ENCODE data around the gene MRPL36.

DNA sequence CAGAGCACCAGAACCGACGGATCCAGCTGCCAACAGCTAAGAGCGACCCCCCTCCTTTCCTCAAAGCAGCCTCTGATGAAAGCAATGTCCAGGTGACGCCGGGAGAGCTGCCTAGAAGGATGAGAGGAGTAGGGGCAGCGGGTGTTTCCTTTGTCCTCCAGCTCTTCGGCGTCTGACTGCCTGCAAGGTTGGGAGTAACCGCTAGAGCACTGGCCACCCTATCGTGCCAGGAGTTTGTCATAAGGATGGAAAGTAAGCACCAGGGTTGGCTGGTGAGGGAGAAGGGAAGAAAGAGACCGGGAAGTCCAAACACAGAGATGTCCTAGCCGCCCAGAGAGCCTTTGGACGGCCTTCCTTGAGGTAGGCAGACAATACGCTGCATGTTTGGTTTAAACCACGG is 10.8 kb downstream of the MRPL36 start:
- TF ChIP-seq, protein P1, sequence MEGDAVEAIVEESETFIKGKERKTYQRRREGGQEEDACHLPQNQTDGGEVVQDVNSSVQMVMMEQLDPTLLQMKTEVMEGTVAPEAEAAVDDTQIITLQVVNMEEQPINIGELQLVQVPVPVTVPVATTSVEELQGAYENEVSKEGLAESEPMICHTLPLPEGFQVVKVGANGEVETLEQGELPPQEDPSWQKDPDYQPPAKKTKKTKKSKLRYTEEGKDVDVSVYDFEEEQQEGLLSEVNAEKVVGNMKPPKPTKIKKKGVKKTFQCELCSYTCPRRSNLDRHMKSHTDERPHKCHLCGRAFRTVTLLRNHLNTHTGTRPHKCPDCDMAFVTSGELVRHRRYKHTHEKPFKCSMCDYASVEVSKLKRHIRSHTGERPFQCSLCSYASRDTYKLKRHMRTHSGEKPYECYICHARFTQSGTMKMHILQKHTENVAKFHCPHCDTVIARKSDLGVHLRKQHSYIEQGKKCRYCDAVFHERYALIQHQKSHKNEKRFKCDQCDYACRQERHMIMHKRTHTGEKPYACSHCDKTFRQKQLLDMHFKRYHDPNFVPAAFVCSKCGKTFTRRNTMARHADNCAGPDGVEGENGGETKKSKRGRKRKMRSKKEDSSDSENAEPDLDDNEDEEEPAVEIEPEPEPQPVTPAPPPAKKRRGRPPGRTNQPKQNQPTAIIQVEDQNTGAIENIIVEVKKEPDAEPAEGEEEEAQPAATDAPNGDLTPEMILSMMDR (IDR thresholded peaks at IDR 0.05), result no peak
- no peak for TF ChIP-seq POLR2A (IDR thresholded peaks at IDR 0.05; ENCODE audit: low read depth)
- no peak for TF ChIP-seq POLR2AphosphoS5 (IDR thresholded peaks at IDR 0.05)

Measured in esophagus muscularis mucosa (tissue), 3 donors.